ENCODE measurements around the gene TNKS2.

GRCh38 chr10:91778485-91778884, 19.7 kb upstream of the TNKS2 start:
- TF ChIP-seq, protein P1, sequence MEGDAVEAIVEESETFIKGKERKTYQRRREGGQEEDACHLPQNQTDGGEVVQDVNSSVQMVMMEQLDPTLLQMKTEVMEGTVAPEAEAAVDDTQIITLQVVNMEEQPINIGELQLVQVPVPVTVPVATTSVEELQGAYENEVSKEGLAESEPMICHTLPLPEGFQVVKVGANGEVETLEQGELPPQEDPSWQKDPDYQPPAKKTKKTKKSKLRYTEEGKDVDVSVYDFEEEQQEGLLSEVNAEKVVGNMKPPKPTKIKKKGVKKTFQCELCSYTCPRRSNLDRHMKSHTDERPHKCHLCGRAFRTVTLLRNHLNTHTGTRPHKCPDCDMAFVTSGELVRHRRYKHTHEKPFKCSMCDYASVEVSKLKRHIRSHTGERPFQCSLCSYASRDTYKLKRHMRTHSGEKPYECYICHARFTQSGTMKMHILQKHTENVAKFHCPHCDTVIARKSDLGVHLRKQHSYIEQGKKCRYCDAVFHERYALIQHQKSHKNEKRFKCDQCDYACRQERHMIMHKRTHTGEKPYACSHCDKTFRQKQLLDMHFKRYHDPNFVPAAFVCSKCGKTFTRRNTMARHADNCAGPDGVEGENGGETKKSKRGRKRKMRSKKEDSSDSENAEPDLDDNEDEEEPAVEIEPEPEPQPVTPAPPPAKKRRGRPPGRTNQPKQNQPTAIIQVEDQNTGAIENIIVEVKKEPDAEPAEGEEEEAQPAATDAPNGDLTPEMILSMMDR (IDR thresholded peaks at IDR 0.05): no peak
- TF ChIP-seq POLR2AphosphoS5 (IDR thresholded peaks at IDR 0.05): no peak
- TF ChIP-seq POLR2A (IDR thresholded peaks at IDR 0.05): no peak

All from breast epithelium (tissue), 3 donors.